K562 (cell line): Measurements from ENCODE around the gene BEST3. TPM values are rescaled to one million over a fixed set of nuclear protein-coding genes. Genes with fewer than 3 reads are reported as not detected.

Experiments used
- ASH1L ChIP-seq: fragments of 450-650 bp; IDR thresholded peaks from 2 replicates; pipeline ENCODE4 v1.6.1; 2018; ENCODE audit warnings: borderline replicate concordance, mild to moderate bottlenecking, low read depth; ENCODE audit not compliant: partially characterized antibody
- BHLHE40 ChIP-seq: IDR thresholded peaks from 2 replicates; pipeline ENCODE4 v1.6.1; 2011; ENCODE audit warnings: low read length, improper control_type of control experiment
- CBX8 ChIP-seq: fragments of 200-600 bp; sonication (generic); IDR thresholded peaks from 2 replicates; pipeline ENCODE4 v1.6.1; 2012; ENCODE audit warnings: borderline replicate concordance, mixed run types, low read depth, mild to moderate bottlenecking, moderate library complexity, mixed read lengths, low read length, control low read depth, inconsistent platforms; ENCODE audit not compliant: poor library complexity, severe bottlenecking; ENCODE audit errors: extremely low read depth
- CCNT2 ChIP-seq: IDR thresholded peaks from 2 replicates; pipeline ENCODE4 v1.6.1; 2011; ENCODE audit warnings: borderline replicate concordance, low read depth, mild to moderate bottlenecking, moderate library complexity, mixed read lengths, low read length; ENCODE audit not compliant: insufficient read length; ENCODE audit errors: extremely low read depth
- IRF2 ChIP-seq: sonication (generic); formaldehyde crosslinking; IDR thresholded peaks from 2 replicates; pipeline ENCODE4 v1.8.1; 2022; ENCODE audit warnings: mild to moderate bottlenecking, missing genetic modification reagents
- KHSRP ChIP-seq: fragments of 450-650 bp; IDR thresholded peaks from 2 replicates; pipeline ENCODE4 v1.6.1; 2017
- PREB ChIP-seq: sonication (generic); formaldehyde crosslinking; IDR thresholded peaks from 2 replicates; pipeline ENCODE4 v1.8.1; 2023; ENCODE audit warnings: mild to moderate bottlenecking, missing genetic modification reagents
- PYGO2 ChIP-seq: fragments of 450-650 bp; IDR thresholded peaks from 2 replicates; pipeline ENCODE4 v1.6.1; 2016; ENCODE audit warnings: mild to moderate bottlenecking, missing genetic modification characterization, moderate library complexity, missing compliant biosample characterization
- REST ChIP-seq, 2 experiments: fragments of 450-650 bp; formaldehyde crosslinking in 1 of 2; IDR thresholded peaks; 2 replicates each; pipeline versions ENCODE4 v1.4.0 to v1.6.1; 2014 to 2020; ENCODE audit warnings: mild to moderate bottlenecking in 2 of 2, borderline replicate concordance in 1 of 2, low read depth in 1 of 2
- SP2 ChIP-seq: IDR thresholded peaks from 2 replicates; pipeline ENCODE4 v1.6.1; 2011; ENCODE audit warnings: mild to moderate bottlenecking, low read depth, low read length, moderate library complexity; ENCODE audit not compliant: poor library complexity, severe bottlenecking; ENCODE audit errors: extremely low read depth
- TAF9B ChIP-seq: fragments of 450-650 bp; IDR thresholded peaks from 2 replicates; pipeline ENCODE4 v1.6.1; 2018; ENCODE audit warnings: mild to moderate bottlenecking; ENCODE audit not compliant: partially characterized antibody
- TCF7L2 ChIP-seq: fragments of 150-350 bp; IDR thresholded peaks from 2 replicates; pipeline ENCODE4 v1.6.1; 2016; ENCODE audit warnings: low read depth, mild to moderate bottlenecking, low read length, moderate library complexity
- TEAD1 ChIP-seq, 2 experiments: fragments of 450-650 bp in 1 of 2; sonication (generic) in 1 of 2; formaldehyde crosslinking; IDR thresholded peaks; 2 replicates each; pipeline versions ENCODE4 v1.4.0 to v1.8.0; 2020 to 2022; ENCODE audit warnings: mild to moderate bottlenecking in 2 of 2, missing genetic modification reagents in 1 of 2
- ZBTB43 ChIP-seq: sonication (generic); formaldehyde crosslinking; IDR thresholded peaks from 2 replicates; pipeline ENCODE4 v1.8.0; 2023; ENCODE audit warnings: mild to moderate bottlenecking, missing genetic modification reagents
- ZFP1 ChIP-seq: fragments of 450-650 bp; formaldehyde crosslinking; IDR thresholded peaks from 2 replicates; pipeline ENCODE4 v1.4.0; 2020; ENCODE audit warnings: mild to moderate bottlenecking, mixed read lengths
- ZNF717 ChIP-seq: fragments of 250-450 bp; sonication (Bioruptor Pico); IDR thresholded peaks from 2 replicates; pipeline ENCODE4 v1.5.0; 2021
- ZNF764 ChIP-seq: fragments of 250-450 bp; sonication (Bioruptor Pico); IDR thresholded peaks from 2 replicates; pipeline ENCODE4 v1.4.0; 2020; ENCODE audit warnings: low read depth, mild to moderate bottlenecking, moderate library complexity
- ZSCAN29 ChIP-seq: fragments of 450-650 bp; IDR thresholded peaks from 2 replicates; pipeline ENCODE4 v1.6.1; 2017
- polyA plus RNA-seq, 8 experiments: library from polyadenylated mRNA; depleted of rRNA in 4 of 8; stranded (reverse) in 5 of 8; unstranded in 3 of 8; fragments of >200 nt; fragmentation: Nextera tagmentation in 2 of 8; fragmentation: Illumina TruSeq in 1 of 8; extraction: Ambion mirVana in 2 of 8; extraction: Trizol in 1 of 8; gene quantifications; 2 replicates each; pipeline versions ENCODE4 v1.2.1 to v1.2.3, GENCODE V29; 2011 to 2014; ENCODE audit warnings: inconsistent platforms in 1 of 8, missing spikeins in 1 of 8
- total RNA-seq, 7 experiments: library from RNA; depleted of rRNA in 6 of 7; stranded (reverse); fragments of >200 nt in 6 of 7; fragmentation: Illumina TruSeq in 2 of 7; extraction: Trizol in 2 of 7; gene quantifications; 2 replicates each; pipeline versions ENCODE4 v1.2.1 to v1.2.3, GENCODE V29; 2011 to 2021; ENCODE audit warnings: low replicate concordance in 1 of 7

BEST3 gene
- total and polyA plus RNA-seq, 9 of the 15 experiments (the other 6 are each of a cell fraction or from before 2014, with no cell fraction given): 0.15 TPM; not detected in 8

- peak; percentile 14; the same call in 1 of the 2 replicates for TF ChIP-seq PYGO2 (tag)
- no peak for TF ChIP-seq CBX8
- TF ChIP-seq BHLHE40: peak; percentile 99
- TF ChIP-seq SP2: no peak
- peak; percentile 96 for TF ChIP-seq TAF9B
- no peak for TF ChIP-seq ASH1L
- TF ChIP-seq ZBTB43 (CRISPR knock-in tag): no peak
- TF ChIP-seq TCF7L2: peak; percentile 48; the same call in 1 of the 2 replicates
- no peak for TF ChIP-seq ZSCAN29
- TF ChIP-seq REST (IDR thresholded peaks at IDR 0.05; ENCODE audit: borderline replicate concordance): peak; percentile 78
- no peak for TF ChIP-seq REST (CRISPR knock-in tag; IDR thresholded peaks at IDR 0.05; ENCODE audit: low read depth)
- TF ChIP-seq ZNF717 (CRISPR knock-in tag): no peak
- TF ChIP-seq PREB: no peak
- peak; percentile 81 to 87; a peak in 3 of 4 replicates for TF ChIP-seq TEAD1 (CRISPR knock-in tag; IDR thresholded peaks at IDR 0.05)
- TF ChIP-seq CCNT2: peak; percentile 98
- no peak for TF ChIP-seq IRF2 (CRISPR knock-in tag)
- no peak for TF ChIP-seq ZNF764 (CRISPR knock-in tag)
- peak; percentile 68; the same call in 1 of the 2 replicates for TF ChIP-seq KHSRP
- no peak for TF ChIP-seq ZFP1 (CRISPR knock-in tag)
These were observed 75.1 kb downstream of the BEST3 start (continued) for GRCh38 chr12:69623970-69624369.
